ENCODE results near the gene PAK2. TPM values are rescaled to one million over a fixed set of nuclear protein-coding genes. Genes with fewer than 3 reads are reported as not detected.

Gene PAK2
- total RNA-seq, 2 donors from 2014 or later: 47.5 to 48.7 TPM

- Histone ChIP-seq H3K36me3 (peaks cover 17% of the 10 kb centered on the region), H3K4me3 (no peak overlapping the region), H3K9me3 (no peaks in the 10 kb centered on the region), H3K27ac (no peak overlapping the region), H3K4me1 (no peaks in the 10 kb centered on the region), H3K27me3 (no peaks in the 10 kb centered on the region)
- no peak for DNase-seq (ENCODE audit: low spot score)
- TF ChIP-seq CTCF (IDR thresholded peaks at IDR 0.05): no peak
Observed at GRCh38 chr3:196726788-196727675, 12.6 kb upstream of the PAK2 start.

GRCh38 chr3:196735751-196736150 lies 3.9 kb upstream of the PAK2 start:
- Histone ChIP-seq H3K27me3 (no peaks in the 10 kb centered on the region), H3K36me3 (no peaks in the 10 kb centered on the region)
- DNase-seq (ENCODE audit: low spot score): no peak

GRCh38 chr3:196736670-196737374 lies 2.8 kb upstream of the PAK2 start:
- no peaks in the 10 kb centered on the region for H3K9me3 ChIP-seq
- no peak for DNase-seq (ENCODE audit: low spot score)
- peaks cover 0 to 13% of the 10 kb centered on the region in 2 donors for H3K4me1 ChIP-seq
- no peaks in the 10 kb centered on the region for H3K27me3 ChIP-seq
- H3K36me3 ChIP-seq: no peaks in the 10 kb centered on the region
- no peak overlapping the region for H3K4me3 ChIP-seq
- H3K27ac ChIP-seq: no peak overlapping the region
- no peak for TF ChIP-seq CTCF (IDR thresholded peaks at IDR 0.05)

More at GRCh38 chr3:196735751-196736150, 3.9 kb upstream of the PAK2 start:
- Histone ChIP-seq H3K27ac (no peak overlapping the region), H3K4me3 (no peak overlapping the region), H3K9me3 (no peaks in the 10 kb centered on the region), H3K4me1 (peaks cover 0 to 4% of the 10 kb centered on the region in 2 donors)
- TF ChIP-seq CTCF (IDR thresholded peaks at IDR 0.05): no peak

DNA sequence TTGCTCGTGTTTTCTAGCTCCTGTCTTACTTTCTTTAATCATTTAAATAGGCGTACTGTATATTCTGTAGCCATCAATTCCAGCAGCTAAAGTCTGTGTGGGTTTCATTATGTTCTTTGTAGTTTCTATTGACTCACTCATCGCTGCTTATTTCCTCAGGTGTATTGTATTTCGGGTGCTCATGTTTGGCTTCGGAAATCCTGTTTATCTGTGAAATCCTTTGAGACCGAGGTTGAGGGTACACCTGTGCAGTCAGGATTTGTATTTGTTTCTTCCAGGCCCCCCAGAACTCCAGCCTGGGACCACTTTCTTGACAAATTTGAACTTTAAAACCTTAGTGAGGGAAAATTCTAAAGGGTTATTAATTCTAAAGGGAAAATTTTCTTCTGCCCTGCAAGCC lies 2.0 kb upstream of the PAK2 start:
- no peak for DNase-seq (ENCODE audit: low spot score)
- H3K4me1 ChIP-seq: peaks cover 0 to 17% of the 10 kb centered on the region in 2 donors
- H3K4me3 ChIP-seq: no peak overlapping the region
- no peaks in the 10 kb centered on the region for H3K27me3 ChIP-seq
- H3K36me3 ChIP-seq: no peaks in the 10 kb centered on the region
- H3K27ac ChIP-seq: no peak overlapping the region
- no peak for TF ChIP-seq CTCF (IDR thresholded peaks at IDR 0.05)
- H3K9me3 ChIP-seq: no peaks in the 10 kb centered on the region

- TF ChIP-seq CTCF (IDR thresholded peaks at IDR 0.05): no peak
- DNase-seq (ENCODE audit: low spot score): peak; percentile 62
- peak overlapping the region; percentile 90 to 98 for H3K4me3 ChIP-seq
- H3K9me3 ChIP-seq: no peaks in the 10 kb centered on the region
- peaks cover 0 to 17% of the 10 kb centered on the region in 2 donors for H3K4me1 ChIP-seq
- no peaks in the 10 kb centered on the region for H3K27me3 ChIP-seq
- no peaks in the 10 kb centered on the region for H3K36me3 ChIP-seq
- peak overlapping the region; percentile 97 to 99 for H3K27ac ChIP-seq
Observed at GRCh38 chr3:196740481-196741248, 1.0 kb downstream of the PAK2 start.
